ENCODE results near the gene PDS5B.
"Not testable (repeated sequence)": the region's sequence is repeated elsewhere in the genome, so short reads cannot be mapped to it uniquely, and the experiment has no call there.

Gene PDS5B

DNA sequence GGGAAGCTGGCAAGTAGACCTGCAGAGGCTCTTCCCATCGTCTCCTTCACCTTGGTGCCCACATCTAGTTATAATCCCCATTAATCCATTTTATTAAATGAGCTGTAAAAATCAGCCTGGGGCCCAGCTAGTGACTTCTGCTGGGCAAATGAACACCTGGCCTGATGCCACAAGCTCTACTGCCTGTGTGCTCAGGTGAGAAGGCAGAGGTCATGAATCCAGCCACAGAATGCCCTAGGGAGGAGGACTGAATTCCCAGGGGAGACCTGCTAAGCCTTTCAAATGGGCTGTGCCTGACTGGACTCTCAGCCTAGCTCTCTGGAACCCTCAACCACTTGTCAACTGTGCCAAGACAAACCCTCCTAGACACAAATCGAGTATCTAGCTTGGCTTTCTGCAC is 74.0 kb downstream of the PDS5B start:
- DNase-seq = no peak

DNA sequence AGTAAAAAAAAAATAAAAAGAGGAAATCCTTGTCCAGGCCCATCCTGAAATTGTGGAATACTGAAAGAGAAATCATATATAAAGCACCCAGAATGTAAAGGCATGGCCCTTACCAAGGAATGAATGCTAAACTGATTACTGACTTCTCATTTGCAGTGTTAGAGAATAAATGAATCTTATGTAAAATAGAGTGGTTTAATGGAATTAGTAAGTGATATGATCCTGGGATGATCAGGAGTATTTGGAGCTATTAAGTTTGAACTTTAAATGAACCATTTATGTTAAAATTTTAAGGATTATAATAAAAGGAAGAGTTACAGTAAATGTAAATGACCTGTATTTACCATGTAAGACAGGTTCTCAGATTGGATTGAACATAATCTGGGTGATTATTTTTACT is 75.4 kb downstream of the PDS5B start:
- no peak for DNase-seq

DNA sequence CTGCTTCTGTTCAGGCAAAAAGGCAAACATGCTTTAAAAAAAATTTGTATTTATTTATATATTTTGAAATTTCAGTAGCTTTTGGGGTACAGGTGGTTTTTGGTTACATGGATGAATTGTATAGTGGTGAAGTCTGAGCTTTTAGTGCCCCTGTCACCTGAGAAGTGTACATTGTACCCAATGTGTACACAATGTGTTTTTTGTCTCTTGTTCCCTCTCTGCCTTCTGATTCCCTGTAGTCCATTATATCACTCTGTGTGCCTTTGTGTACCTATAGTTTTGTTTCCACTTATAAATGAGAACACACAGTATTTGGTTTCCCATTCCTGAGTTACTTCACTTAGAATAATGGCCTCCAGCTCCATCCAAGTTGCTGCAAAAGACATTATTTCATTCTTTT is 77.4 kb downstream of the PDS5B start:
- no peak for DNase-seq

DNA sequence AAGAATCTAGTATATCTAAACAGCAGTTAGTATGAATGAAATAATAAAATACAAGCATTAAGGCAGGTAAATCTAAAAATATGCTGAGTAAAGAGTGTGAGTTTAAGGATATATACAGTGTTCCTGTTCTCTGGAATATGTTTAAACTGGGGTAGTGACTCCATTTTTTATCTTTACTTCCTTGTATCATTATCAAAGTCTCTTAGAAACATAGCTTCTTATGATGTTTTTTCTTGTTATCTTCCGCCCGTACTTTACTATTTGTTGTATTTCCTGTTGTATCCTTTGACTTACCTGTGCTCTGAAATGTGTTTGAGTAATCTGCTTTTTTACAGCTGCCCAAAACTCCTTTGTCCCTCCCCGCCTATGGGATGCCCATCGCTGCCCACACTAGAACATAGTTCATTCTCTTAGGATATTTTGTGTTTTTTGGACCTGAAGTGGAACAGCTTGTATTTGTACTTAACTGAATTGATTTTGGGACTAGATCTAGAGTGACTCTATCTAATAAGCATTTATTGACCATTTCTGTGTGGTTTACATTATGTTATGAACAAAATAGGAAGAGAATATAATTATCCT is 80.8 kb downstream of the PDS5B start:
- DNase-seq = no peak

DNA sequence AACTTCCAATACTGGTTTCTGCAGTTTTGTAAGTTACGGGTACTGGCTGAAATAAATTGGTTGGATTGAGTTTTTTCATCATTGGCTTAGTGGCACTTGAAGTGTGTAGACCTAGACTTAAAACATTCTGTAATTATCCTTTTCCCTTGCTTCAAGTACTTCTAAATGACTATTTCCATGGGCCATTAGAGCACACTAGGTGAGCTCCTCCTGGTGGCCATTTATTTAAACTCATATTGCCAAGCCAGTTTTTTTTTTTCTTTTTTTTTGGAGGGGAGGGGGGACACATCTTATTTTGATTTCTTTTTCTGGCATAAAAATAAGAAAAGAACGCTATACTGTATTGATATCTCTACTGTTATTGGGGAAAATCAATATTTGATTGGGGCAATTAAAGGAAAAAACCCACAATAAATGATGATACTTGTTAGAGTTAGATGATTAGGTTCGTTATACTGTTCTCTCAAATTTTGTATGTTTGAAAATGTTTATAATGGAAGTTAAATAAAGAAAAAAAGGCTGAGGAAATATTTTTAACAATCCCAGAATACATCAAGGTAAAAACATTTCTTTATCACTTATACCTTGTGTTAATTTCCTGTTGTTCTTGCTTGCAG is 82.9 kb downstream of the PDS5B start:
- no peak for DNase-seq

DNA sequence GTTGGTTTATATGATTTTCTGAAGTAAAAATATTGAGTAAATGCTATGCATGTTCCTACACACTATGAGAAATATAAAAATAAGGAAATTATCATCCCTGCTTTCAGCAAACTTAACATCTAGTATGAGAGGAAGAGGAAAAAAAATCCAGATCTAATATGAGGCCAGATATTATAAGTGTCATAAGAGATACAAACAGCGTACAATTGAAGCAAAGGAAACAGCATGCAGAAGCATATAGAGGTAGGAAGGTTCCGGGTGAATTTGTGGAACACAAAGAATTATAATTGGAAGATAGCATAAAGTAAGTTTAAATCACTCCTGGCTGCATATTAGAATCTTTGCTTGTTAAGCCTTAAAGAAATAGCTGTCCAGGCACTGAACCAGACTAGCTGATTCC is 88.3 kb downstream of the PDS5B start:
- DNase-seq = no peak

DNA sequence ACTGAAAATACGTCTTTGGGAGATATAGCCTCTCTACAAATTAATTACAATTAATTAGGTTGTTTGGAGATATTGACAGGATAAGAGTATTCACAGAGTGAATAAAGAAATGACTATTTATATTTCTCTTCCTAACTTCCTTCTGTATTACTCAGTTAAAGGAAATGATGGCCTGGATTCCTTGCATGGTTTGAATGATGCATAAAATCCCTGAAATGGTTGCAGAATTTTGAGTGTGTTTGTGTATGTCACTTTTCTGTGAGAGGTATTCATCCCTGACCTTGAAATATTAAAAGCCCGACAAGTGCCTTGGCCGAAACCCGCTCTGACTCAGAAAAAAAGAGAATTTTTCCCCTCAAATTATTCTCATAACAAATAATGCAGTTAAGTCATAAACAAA is 90.0 kb downstream of the PDS5B start:
- no peak for DNase-seq

DNA sequence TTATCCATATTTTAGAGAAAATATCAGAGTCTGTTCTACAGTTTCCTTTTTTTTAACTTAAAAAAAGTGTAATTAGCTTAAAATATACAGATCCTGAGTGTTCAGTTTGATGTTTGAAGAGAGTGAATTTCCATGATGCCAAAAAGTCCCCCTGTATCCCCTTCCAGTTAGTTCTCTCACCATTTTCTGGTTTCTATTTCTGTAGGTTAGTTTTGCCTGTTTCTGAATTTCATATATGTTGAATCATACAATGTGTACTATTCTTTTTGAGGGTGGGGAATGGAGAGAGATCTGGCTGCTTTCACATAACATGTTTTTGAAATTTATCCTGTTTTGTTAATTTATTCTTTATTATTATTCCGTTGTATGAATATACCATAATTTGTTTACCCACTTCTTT is 95.9 kb downstream of the PDS5B start:
- DNase-seq = no peak

DNA sequence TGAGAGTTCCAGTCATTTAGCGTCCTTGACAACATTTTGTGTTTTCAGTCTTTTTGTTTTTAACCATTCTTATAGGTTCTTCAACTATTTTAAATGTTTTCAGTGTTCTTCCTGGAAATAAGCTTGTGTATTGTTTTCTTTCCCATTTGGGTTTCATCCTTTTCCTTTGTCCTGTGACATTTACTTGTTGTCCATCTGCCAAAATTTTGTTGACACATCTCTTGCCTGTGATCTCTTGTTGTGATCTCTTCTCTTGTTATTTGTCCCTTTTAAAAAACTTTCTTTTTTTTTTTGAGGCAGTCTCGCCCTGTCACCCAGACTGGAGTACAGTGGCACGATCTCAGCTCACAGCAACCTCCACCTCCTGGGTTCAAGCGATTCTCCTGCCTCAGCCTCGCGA is 96.5 kb downstream of the PDS5B start:
- DNase-seq = no peak

DNA sequence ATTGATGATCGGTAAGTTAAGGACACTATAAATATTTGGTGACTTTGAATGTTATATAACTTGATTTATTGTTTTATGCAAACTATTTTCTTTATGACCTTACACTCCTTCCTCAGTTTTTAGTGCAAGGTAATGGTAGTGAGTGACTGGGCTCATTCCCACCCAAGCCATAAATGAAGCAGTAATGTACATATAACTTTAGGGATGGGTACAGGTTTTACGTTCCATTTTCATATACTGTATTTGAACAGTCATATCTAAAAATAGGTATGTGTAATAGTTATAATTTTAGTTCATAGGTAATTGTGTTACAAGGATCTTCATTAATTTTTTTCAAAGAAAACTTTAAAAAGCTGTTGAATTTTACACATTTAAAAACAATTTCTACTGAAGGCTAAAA is 101.0 kb downstream of the PDS5B start:
- DNase-seq = no peak

DNA sequence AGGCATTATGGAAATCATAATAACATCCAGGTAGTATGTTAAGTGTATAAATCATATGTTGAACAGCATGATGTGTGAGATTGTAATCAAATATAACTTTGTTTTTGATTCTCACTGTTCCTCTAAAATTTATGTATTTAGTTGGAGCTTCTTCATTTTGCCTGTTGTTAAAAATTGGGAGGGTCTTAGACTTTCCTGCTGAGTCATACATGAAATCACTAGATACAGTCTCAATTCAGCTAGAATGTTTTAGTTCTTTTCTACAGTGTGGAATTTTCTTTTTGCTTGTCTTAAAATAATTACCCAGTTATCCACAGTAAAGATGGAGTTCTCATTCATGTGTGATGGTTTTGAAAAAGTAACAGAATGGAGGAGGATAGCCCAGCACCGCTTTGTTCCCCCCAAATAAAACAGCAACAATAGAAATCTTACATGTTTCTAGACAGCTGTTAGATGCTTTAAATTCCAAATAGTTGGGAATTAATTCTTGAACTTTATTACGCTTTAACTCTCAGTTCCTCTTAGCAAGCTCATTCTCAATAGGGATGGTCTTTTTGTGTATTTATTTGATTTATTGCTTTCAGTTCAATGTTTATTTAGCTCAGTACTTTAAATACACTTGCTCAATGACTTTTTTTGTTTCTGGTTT is 109.5 kb downstream of the PDS5B start:
- no peak for DNase-seq

DNA sequence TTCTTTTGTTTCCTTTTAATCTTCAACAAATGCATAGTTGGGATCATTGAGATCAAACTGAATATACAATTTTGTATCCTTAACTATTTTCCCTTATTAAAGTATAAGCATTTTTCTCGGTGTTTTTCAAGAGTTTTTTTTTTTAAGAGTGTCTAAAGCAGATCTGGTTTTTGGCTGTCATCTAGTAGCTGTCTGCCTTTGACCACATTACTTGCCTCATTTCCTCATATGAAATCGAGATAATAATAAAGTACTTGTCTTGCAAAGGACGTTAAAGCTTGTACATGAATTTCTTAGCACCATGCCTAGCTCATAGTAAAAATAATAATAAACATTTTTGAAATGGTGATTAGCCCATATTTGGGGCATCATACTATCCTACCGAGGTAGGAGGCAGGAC is 121.2 kb downstream of the PDS5B start:
- DNase-seq = no peak

DNA sequence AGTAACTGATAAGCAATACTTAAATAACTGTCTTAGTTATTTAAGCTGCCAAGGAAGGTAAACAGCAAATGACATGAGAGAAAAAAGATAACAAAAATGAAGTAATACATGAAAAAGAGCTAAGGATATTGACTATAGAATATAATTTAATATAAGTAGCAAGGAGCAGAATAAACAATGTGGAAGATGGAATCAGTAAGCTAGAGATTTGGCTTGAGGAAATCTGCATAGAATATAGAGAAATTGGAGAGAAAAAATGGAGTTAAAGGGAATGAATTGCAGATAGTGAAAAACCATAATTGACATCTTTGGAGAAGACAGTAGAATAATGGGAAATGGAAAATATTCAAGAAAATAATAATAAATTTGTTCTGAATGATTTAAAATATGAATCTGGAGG is 127.1 kb downstream of the PDS5B start:
- no peak for DNase-seq

DNA sequence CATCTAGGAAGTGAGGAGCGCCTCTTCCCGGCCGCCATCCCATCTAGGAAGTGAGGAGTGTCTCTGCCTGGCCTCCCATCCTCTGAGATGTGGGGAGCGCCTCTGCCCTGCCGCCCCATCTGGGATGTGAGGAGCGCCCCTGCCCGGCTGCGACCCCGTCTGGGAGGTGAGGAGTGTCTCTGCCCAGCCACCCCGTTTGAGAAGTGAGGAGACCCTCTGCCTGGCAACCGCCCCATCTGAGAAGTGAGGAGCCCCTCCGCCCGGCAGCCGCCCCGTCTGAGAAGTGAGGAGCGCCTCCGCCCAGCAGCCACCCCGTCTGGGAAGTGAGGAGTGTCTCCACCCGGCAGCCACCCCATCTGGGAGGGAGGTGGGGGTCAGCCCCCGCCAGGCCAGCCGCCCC is 129.9 kb downstream of the PDS5B start:
- not testable (repeated sequence) for DNase-seq

DNA sequence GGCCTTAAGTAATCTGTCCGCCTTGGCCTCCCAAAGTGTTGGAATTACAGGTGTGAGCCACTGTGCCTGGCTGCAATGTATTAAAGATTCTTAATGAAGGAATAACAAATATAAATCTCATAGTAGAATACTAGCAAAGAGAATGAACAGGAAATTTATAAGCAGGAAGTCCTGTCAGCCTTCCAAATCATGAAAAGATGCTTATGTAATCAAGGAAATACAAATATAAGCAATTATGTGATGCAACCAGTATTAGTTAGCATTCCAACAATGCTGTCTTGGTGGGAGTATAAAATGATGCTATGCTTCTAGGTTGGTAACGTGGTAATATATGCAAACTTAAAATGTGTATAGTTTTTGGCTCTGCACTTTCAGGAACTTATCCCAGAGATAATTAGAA is 133.8 kb downstream of the PDS5B start:
- DNase-seq = no peak

DNA sequence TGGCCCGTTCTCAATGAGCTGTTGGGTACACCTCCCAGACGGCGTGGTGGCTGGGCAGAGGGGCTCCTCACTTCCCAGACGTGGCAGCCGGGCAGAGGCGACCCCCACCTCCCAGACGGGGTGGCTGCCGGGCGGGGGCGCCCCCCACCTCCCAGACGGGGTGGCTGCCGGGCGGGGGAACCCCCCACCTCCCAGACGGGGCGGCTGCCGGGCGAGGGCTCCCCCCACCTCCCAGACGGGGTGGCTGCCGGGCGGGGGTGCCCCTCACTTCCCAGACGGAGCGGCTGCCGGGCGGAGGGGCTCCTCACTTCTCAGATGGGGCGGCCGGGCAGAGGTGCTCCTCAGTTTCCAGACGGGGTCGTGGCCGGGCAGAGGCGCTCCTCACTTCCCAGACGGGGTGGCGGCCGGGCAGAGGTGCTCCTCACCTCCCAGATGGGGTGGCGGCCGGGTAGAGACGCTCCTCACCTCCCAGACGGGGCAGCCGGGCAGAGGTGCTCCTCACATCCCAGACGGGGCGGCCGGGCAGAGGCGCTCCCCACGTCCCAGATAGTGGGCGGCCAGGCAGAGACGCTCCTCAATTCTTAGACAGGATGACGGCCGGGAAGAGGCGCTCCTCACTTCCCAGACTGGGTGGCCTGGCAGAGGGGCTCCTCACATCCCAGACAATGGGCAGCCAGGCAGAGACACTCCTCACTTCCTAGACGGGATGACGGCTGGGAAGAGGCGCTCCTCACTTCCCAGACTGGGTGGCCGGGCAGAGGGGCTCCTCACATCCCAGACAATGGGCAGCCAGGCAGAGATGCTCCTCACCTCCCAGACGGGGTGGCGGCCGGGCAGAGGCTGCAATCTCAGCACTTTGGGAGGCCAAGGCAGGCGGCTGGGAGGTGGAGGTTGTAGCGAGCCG is 135.1 kb downstream of the PDS5B start:
- not testable (repeated sequence) for DNase-seq

DNA sequence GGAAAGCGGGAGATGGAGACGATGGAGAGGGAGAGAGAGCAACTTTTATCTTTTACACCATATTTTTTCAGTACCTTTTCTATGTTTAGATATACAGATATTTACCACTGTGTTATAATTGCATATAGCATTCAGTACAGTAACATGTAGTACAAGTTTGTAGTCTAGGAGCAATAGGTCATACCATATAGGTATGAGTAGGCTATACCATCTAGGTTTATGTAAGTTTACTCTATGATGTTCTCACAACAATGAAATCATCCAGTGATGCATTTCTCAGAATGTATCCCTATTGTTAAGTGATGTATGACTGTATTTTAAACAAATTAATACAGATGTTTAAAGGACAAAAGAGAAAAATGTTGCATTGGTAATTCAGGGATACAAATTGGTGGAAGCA is 136.1 kb downstream of the PDS5B start:
- DNase-seq = no peak

DNA sequence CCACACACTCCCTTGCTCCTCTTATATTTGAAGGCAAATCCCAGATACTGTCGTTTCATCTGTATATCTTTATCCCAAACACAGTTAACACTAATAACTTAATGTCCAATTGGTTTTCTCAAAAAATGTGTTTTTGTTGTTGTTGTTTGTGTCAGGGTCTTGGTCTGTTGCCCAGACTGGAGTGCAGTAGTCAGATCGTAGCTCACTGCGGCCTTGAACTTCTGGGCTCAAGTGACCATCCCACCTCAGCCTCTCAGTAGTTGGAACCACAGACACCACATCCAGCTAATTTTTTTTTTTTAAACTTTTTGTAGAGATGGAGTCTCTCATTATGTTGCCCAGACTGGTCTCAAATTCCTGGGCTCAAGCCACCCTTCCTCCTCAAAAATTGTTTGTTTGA is 137.7 kb downstream of the PDS5B start:
- no peak for DNase-seq

DNA sequence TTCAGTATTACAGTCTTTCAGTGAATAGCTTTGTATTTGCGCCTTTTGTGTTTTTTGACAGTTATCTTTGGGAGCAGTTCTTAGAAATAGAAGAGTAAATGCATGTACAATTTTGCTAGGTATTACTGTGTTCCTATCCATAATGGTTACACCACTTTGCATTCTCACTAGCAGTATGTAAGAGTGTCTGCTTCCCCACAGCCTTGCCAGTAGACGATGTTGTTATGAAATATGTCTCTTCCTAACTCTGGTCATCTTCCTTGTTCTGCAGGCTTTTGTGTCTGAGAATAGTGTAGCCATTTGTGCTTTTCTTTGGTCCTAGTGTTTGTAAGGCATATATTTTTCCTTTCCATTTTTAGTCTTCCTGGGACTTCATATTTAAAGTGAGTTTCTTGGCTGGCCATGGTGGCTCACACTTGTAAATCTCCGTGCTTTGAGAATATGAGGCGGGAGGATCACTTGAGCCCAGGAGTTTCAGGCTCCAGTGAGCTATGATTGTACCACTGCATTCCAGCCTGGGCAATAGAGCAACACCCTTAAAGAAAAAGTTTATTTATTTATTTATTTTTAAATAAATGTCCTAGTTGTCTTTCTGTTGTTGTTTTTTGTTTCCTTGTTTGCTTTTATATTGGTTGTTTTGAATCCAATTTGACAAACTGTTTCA is 140.3 kb downstream of the PDS5B start:
- DNase-seq = no peak

DNA sequence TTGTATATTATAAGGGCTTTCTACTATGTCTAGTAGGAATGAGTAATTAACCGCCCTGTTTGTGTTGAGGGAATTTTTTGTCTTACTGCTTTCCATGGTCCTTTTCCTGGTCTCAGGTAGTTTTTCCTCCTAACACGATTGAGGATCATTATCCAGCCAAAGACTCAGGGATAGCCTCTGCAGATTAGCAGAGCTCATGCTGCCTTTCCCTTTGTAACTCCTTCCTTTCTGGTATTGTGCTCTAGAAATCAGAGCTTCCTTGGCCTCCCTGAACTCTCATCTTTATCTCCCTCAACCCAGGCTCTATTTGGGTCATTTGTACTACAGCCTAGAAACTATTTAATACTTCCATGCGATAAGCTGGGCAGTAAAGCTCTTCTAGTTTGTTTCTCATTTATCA is 142.1 kb downstream of the PDS5B start:
- no peak for DNase-seq

DNA sequence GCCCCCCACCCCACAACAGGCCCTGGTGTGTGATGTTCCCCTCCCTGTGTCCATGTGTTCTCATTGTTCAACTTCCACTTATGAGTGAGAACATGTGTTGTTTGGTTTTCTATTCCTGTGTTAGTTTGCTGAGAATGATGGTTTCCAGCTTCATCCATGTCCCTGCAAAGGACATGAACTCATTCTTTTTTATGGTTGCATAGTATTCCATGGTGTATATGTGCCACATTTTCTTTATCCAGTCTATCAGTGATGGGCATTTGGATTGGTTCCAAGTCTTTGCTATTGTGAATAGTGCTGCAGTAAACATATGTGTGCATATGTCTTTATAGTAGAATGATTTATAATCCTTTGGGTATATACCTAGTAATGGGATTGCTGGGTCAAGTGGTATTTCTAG is 142.8 kb downstream of the PDS5B start:
- not testable (repeated sequence) for DNase-seq

DNA sequence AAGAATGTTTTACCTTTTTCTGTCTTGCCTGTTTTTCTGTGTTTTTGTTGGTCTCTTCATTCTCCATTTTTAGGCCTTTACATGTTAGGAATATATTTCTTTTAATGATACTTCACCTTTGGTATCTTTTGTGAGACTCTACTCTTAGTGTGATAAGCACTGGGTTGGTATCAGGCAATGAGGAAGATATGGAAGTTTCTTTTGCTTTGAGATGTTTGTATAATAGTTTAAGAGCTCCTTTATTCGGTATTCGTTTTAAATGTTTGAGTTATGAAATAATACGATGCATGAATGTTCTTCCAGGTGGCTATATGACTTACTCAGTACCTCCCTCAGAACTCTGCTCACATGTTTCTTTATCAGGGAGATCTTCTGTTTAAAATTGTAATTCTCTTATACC is 144.8 kb downstream of the PDS5B start:
- no peak for DNase-seq

DNA sequence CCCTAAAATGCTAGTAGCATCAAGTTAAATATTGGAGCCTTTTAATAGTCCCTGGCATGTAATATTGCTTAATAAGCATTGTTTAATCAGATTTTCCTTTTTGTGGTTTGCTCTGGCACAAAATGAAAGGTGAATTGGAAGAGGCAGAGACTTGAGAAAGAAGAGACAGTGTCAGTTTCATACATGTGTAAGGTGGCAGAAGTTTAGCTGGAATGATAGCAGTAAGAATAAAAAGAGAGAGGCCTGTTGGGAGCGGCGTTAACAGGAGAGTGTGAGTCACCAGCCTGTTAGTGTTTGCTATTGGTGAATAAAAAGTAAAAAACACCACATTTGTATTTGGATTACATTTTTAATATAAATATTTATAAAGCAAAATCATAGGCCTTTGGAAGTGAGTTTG is 145.3 kb downstream of the PDS5B start:
- no peak for DNase-seq

Data from activated CD8-positive, alpha-beta memory T cell treated with anti-CD3 and anti-CD28 coated beads, Interleukin-2, amount 50 U/mL, for 4 hours (primary cell).